Psoas muscle (tissue), 8 donors: ENCODE data around the gene IFT122. TPM values are rescaled to one million over a fixed set of nuclear protein-coding genes. Genes with fewer than 3 reads are reported as not detected.

Experiments
- ATAC-seq, 4 donors: fragments of 200-7000 bp; cut with Tn5 transposase; one replicate each; pipeline ENCODE4 v1.9.1; 2020; ENCODE audit warnings: moderate library complexity in 3 of 4, mild to moderate bottlenecking in 2 of 4
- DNase-seq, 2 donors: peaks; one replicate each; pipeline ENCODE4 v3.0.0-alpha.2; 2020
- H3K27ac ChIP-seq: fragments of 200-600 bp; one replicate; pipeline ENCODE4 v1.8.0; 2022
- H3K27me3 ChIP-seq, 3 donors: fragments of 200-600 bp in 1 of 3; one replicate each; pipeline versions ENCODE4 v1.6.1 to v1.8.0; 2013 to 2022; ENCODE audit warnings: low read length in 2 of 3, mild to moderate bottlenecking in 2 of 3, moderate library complexity in 1 of 3; ENCODE audit not compliant: insufficient read depth in 3 of 3
- H3K36me3 ChIP-seq, 2 donors: fragments of 200-600 bp in 1 of 2; one replicate each; pipeline versions ENCODE4 v1.6.1 to v1.8.0; 2013 to 2022; ENCODE audit warnings: low read depth in 1 of 2, mild to moderate bottlenecking in 1 of 2, moderate library complexity in 1 of 2; ENCODE audit not compliant: insufficient read depth in 1 of 2
- H3K4me1 ChIP-seq: fragments of 200-600 bp; one replicate; pipeline ENCODE4 v1.8.0; 2022
- H3K4me3 ChIP-seq: fragments of 200-600 bp; one replicate; pipeline ENCODE4 v1.8.0; 2022; ENCODE audit warnings: mild to moderate bottlenecking
- H3K9me3 ChIP-seq: fragments of 200-600 bp; one replicate; pipeline ENCODE4 v1.8.0; 2022
- WGBS, 3 donors: extraction: QIAGEN DNeasy Blood & Tissue Kit; methylation state at CpG; one replicate each; pipeline versions ENCODE4 v1.1.6 to v1.1.7; 2013; 5-methylcytosine and 5-hydroxymethylcytosine counted together
- intact Hi-C, 2 donors: fragments of 100-400 bp; cut with DNase I; formaldehyde crosslinking; loops; one replicate each; pipeline versions ENCODE4 v1.11.0 to v1.14.2; 2022
- polyA plus RNA-seq, 3 donors: library from polyadenylated mRNA; stranded (reverse); fragments of 200-250 nt; gene quantifications; one replicate each; pipeline ENCODE4 v1.2.3, GENCODE V29; 2013
- total RNA-seq, 4 donors: library from RNA; stranded (reverse); fragmentation: NEBNext Ultra II Directional in 2 of 4; extraction: Animal tissue kit (Norgen Biotek cat#: 25700) in 2 of 4; gene quantifications; one replicate each; pipeline versions ENCODE4 v1.2.1 to v1.2.4, GENCODE V29; 2021 to 2023
- TF ChIP-seq, protein P1 (sequence below): fragments of 200-600 bp; IDR thresholded peaks from one replicate; pipeline ENCODE4 v1.8.0; 2022; ENCODE audit warnings: antibody characterized with exemption
- donor health status: healthy with polysubstance abuse.
- donor health status: DM: no; HTN: no; CAD: no; lungs with moderate emphysema.
- donor health status: Bipolar disorder and iron deficiency.
- donor health status: healthy.
- donor health status: DM: yes; HTN: yes; CAD: no.
- donor health status: DM: no; HTN: no; CAD: no.
- donor health status: DM: no; HTN: no; CAD: no.
- donor health status: DM: yes; HTN: yes; CAD: no.

The IFT122 gene
- total and polyA plus RNA-seq, 7 donors = 2.3 to 7.3 (median 4.5) TPM

DNA sequence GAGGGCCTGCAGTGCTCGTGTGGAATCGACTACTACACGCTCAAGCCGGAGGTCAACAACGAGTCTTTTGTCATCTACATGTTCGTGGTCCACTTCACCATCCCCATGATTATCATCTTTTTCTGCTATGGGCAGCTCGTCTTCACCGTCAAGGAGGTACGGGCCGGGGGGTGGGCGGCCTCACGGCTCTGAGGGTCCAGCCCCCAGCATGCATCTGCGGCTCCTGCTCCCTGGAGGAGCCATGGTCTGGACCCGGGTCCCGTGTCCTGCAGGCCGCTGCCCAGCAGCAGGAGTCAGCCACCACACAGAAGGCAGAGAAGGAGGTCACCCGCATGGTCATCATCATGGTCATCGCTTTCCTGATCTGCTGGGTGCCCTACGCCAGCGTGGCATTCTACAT lies 92.2 kb downstream of the IFT122 start:
- Histone ChIP-seq H3K9me3 (no peaks in the 10 kb centered on the region), H3K36me3 (no peaks in the 10 kb centered on the region), H3K27me3 (no peaks in the 10 kb centered on the region), H3K4me3 (no peak overlapping the region), H3K4me1 (peaks cover 3% of the 10 kb centered on the region), H3K27ac (no peak overlapping the region)
- DNase-seq (no peak), ATAC-seq (no peak)
- TF ChIP-seq, protein P1, sequence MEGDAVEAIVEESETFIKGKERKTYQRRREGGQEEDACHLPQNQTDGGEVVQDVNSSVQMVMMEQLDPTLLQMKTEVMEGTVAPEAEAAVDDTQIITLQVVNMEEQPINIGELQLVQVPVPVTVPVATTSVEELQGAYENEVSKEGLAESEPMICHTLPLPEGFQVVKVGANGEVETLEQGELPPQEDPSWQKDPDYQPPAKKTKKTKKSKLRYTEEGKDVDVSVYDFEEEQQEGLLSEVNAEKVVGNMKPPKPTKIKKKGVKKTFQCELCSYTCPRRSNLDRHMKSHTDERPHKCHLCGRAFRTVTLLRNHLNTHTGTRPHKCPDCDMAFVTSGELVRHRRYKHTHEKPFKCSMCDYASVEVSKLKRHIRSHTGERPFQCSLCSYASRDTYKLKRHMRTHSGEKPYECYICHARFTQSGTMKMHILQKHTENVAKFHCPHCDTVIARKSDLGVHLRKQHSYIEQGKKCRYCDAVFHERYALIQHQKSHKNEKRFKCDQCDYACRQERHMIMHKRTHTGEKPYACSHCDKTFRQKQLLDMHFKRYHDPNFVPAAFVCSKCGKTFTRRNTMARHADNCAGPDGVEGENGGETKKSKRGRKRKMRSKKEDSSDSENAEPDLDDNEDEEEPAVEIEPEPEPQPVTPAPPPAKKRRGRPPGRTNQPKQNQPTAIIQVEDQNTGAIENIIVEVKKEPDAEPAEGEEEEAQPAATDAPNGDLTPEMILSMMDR = no peak
- WGBS, 3 donors = 94 to 96% (median 95%) methylated on average over 20 of the region's 20 CpGs
- intact Hi-C loops = no loop called here

DNA sequence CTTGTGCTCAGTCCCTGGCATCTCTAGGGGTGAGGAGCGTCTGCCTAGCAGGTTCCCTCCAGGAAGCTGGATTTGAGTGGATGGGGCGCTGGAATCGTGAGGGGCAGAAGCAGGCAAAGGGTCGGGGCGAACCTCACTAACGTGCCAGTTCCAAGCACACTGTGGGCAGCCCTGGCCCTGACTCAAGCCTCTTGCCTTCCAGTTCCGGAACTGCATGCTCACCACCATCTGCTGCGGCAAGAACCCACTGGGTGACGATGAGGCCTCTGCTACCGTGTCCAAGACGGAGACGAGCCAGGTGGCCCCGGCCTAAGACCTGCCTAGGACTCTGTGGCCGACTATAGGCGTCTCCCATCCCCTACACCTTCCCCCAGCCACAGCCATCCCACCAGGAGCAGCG lies 93.4 kb downstream of the IFT122 start:
- 92 to 95% (median 95%) methylated on average over 16 of the region's 16 CpGs for WGBS, 3 donors
- no peak overlapping the region for H3K4me3 ChIP-seq
- TF ChIP-seq, protein P1 = no peak
- DNase-seq (no peak), ATAC-seq (no peak)
- intact Hi-C loops = no loop called here
- no peak overlapping the region for H3K27ac ChIP-seq
- H3K4me1 ChIP-seq = peaks cover 3% of the 10 kb centered on the region
- H3K9me3 ChIP-seq = no peaks in the 10 kb centered on the region
- H3K36me3 ChIP-seq = no peaks in the 10 kb centered on the region
- no peaks in the 10 kb centered on the region for H3K27me3 ChIP-seq

DNA sequence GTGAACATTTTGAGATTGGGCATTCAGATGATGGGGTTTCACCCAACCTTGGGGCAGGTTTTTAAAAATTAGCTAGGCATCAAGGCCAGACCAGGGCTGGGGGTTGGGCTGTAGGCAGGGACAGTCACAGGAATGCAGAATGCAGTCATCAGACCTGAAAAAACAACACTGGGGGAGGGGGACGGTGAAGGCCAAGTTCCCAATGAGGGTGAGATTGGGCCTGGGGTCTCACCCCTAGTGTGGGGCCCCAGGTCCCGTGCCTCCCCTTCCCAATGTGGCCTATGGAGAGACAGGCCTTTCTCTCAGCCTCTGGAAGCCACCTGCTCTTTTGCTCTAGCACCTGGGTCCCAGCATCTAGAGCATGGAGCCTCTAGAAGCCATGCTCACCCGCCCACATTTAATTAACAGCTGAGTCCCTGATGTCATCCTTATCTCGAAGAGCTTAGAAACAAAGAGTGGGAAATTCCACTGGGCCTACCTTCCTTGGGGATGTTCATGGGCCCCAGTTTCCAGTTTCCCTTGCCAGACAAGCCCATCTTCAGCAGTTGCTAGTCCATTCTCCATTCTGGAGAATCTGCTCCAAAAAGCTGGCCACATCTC lies 94.5 kb downstream of the IFT122 start:
- ATAC-seq (no peak), DNase-seq (no peak)
- H3K27me3 ChIP-seq = no peaks in the 10 kb centered on the region
- no peaks in the 10 kb centered on the region for H3K36me3 ChIP-seq
- TF ChIP-seq, protein P1 = no peak
- no peaks in the 10 kb centered on the region for H3K9me3 ChIP-seq
- WGBS, 3 donors = 82 to 88% (median 85%) methylated on average over 4 of the region's 4 CpGs
- no peak overlapping the region for H3K4me3 ChIP-seq
- H3K4me1 ChIP-seq = peaks cover 3% of the 10 kb centered on the region
- no peak overlapping the region for H3K27ac ChIP-seq
- intact Hi-C loops = no loop called here

DNA sequence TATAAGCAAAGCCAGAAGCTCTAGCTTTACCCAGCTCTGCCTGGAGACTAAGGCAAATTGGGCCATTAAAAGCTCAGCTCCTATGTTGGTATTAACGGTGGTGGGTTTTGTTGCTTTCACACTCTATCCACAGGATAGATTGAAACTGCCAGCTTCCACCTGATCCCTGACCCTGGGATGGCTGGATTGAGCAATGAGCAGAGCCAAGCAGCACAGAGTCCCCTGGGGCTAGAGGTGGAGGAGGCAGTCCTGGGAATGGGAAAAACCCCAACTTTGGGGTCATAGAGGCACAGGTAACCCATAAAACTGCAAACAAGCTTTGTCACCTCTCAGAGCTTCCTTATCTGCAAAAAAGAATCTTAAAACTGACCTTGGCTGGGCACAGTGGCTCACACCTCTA lies 95.1 kb downstream of the IFT122 start:
- DNase-seq (no peak), ATAC-seq (no peak)
- TF ChIP-seq, protein P1 = no peak
- H3K4me3 ChIP-seq = no peak overlapping the region
- intact Hi-C loops = no loop called here
- H3K9me3 ChIP-seq = no peaks in the 10 kb centered on the region
- H3K4me1 ChIP-seq = no peaks in the 10 kb centered on the region
- no peaks in the 10 kb centered on the region for H3K36me3 ChIP-seq
- no peak overlapping the region for H3K27ac ChIP-seq
- 80 to 87% (median 84%) methylated on average over 1 of the region's 1 CpG for WGBS, 3 donors
- H3K27me3 ChIP-seq = no peaks in the 10 kb centered on the region

DNA sequence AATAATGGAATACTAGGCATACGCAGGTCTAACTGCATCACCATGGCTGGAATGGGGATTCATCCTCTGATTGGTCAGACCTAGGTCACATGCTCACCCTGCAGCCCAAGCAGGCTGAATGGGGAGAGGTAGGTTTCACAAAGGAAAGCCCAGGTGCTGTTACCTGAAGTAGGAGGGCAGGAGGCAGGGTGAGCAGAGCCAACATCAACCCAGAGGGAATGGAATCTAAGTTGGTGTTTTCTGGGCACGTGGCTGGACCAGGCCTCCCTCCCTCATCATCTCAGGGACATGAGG lies 96.3 kb downstream of the IFT122 start:
- Histone ChIP-seq H3K36me3 (no peaks in the 10 kb centered on the region), H3K27me3 (no peaks in the 10 kb centered on the region), H3K9me3 (no peaks in the 10 kb centered on the region), H3K4me3 (no peak overlapping the region), H3K27ac (no peak overlapping the region), H3K4me1 (no peaks in the 10 kb centered on the region)
- ATAC-seq = no peak
- intact Hi-C loops = no loop called here
- no peak for DNase-seq
- 80 to 95% (median 84%) methylated on average over 2 of the region's 2 CpGs for WGBS, 3 donors
- TF ChIP-seq, protein P1 = no peak
